H1 (cell line): ENCODE measurements around the gene NOL12. TPM values are rescaled to one million over a fixed set of nuclear protein-coding genes. Genes with fewer than 3 reads are reported as not detected.

ENCODE experiments used
- CTCF ChIA-PET: fragments of 300-600 bp; sonication (Branson Sonifier 250); formaldehyde crosslinking; loops from one replicate; lab custom pipeline; 2021; ENCODE audit not compliant: partially characterized antibody; lab: Charles Lee
- POLR2A ChIA-PET: fragments of 300-600 bp; sonication (Branson Sonifier 250); formaldehyde crosslinking; loops from one replicate; lab custom pipeline; 2021; ENCODE audit warnings: inconsistent platforms; ENCODE audit not compliant: partially characterized antibody; lab: Charles Lee
- DNase-seq, 2 experiments: peaks; one replicate each; pipeline versions ENCODE4 v3.0.0 to v3.0.0-alpha.2; 2010 to 2022; ENCODE audit warnings: low spot score in 2 of 2, low read depth in 1 of 2, mixed read lengths in 1 of 2
- FAIRE-seq: peaks from 2 replicates; lab custom pipeline; 2011; peaks lifted over from hg19 to GRCh38; lab: Jason Lieb, UNC
- H2AFZ ChIP-seq: 2 replicates; pipeline ENCODE4 v1.8.1; 2012; ENCODE audit warnings: low read length, inconsistent platforms
- H2AK5ac ChIP-seq: 2 replicates; pipeline ENCODE4 v1.6.1; 2013; ENCODE audit warnings: low read depth, low read length
- H2BK120ac ChIP-seq: replicated peaks from 2 replicates; pipeline ENCODE3; 2013; ENCODE audit warnings: low read depth, low read length, inconsistent platforms
- H2BK12ac ChIP-seq: 2 replicates; pipeline ENCODE4 v1.6.1; 2013; ENCODE audit warnings: low read depth, low read length
- H2BK15ac ChIP-seq: 2 replicates; pipeline ENCODE4 v1.6.1; 2013; ENCODE audit warnings: low read length
- H2BK20ac ChIP-seq: 2 replicates; pipeline ENCODE4 v1.6.1; 2013; ENCODE audit warnings: low read length
- H2BK5ac ChIP-seq: 2 replicates; pipeline ENCODE4 v1.6.1; 2013; ENCODE audit warnings: low read depth, low read length
- H3K14ac ChIP-seq: 2 replicates; pipeline ENCODE4 v1.6.1; 2013; ENCODE audit warnings: inconsistent platforms; ENCODE audit not compliant: insufficient read length
- H3K18ac ChIP-seq: 2 replicates; pipeline ENCODE4 v1.6.1; 2013; ENCODE audit warnings: low read length; ENCODE audit errors: extremely low read depth
- H3K23ac ChIP-seq: 2 replicates; pipeline ENCODE4 v1.6.1; 2013; ENCODE audit warnings: inconsistent platforms; ENCODE audit not compliant: insufficient read length
- H3K23me2 ChIP-seq: 2 replicates; pipeline ENCODE4 v1.6.1; 2013; ENCODE audit warnings: low read depth, low read length
- H3K27ac ChIP-seq: 2 replicates; pipeline ENCODE4 v1.6.1; 2011; ENCODE audit warnings: low read depth, low read length, inconsistent platforms
- H3K27me3 ChIP-seq, 4 experiments: replicated peaks in 1 of 4; 1 replicate in 1 of 4; 2 replicates in 3 of 4; pipeline versions ENCODE4 v1.6.1 to v1.8.1; 2011 to 2013; ENCODE audit warnings: low read length in 3 of 4, mild to moderate bottlenecking in 3 of 4, inconsistent platforms in 2 of 4, mixed read lengths in 2 of 4, moderate library complexity in 1 of 4; ENCODE audit not compliant: control insufficient read depth in 3 of 4, insufficient read depth in 3 of 4; ENCODE audit errors: extremely low read depth in 1 of 4
- H3K36me3 ChIP-seq, 4 experiments: 2 replicates each; pipeline versions ENCODE4 v1.6.1 to v1.8.1; 2011 to 2013; ENCODE audit warnings: mild to moderate bottlenecking in 4 of 4, low read length in 3 of 4, moderate library complexity in 2 of 4, control low read depth in 1 of 4, inconsistent platforms in 1 of 4; ENCODE audit not compliant: insufficient read depth in 4 of 4, control insufficient read depth in 2 of 4
- H3K4ac ChIP-seq: replicated peaks from 2 replicates; pipeline ENCODE3; 2013; ENCODE audit warnings: low read length, low read depth, mixed read lengths, inconsistent platforms; ENCODE audit not compliant: insufficient read length
- H3K4me1 ChIP-seq, 4 experiments: replicated peaks in 1 of 4; 1 replicate in 1 of 4; 2 replicates in 3 of 4; pipeline versions ENCODE4 v1.6.1 to v1.8.1; 2011 to 2013; ENCODE audit warnings: low read length in 3 of 4, inconsistent platforms in 2 of 4, mixed read lengths in 1 of 4; ENCODE audit not compliant: insufficient read depth in 4 of 4, control insufficient read depth in 3 of 4
- H3K4me2 ChIP-seq, 2 experiments: 2 replicates each; pipeline versions ENCODE4 v1.6.1 to v1.8.1; 2011 to 2013; ENCODE audit warnings: low read depth in 2 of 2, low read length in 2 of 2, control low read depth in 1 of 2, inconsistent platforms in 1 of 2, mild to moderate bottlenecking in 1 of 2; ENCODE audit not compliant: insufficient read depth in 1 of 2
- H3K4me3 ChIP-seq, 4 experiments: fragments of 200-600, 300-600 bp in 1 of 4; sonication (generic), shearing (Covaris generic), sonication (Bioruptor Twin) in 1 of 4; 2 replicates each; pipeline versions ENCODE4 v1.5.1 to v1.8.1; 2011 to 2016; ENCODE audit warnings: low read length in 4 of 4, low read depth in 3 of 4, control low read depth in 2 of 4, inconsistent platforms in 2 of 4, mild to moderate bottlenecking in 2 of 4, mixed read lengths in 1 of 4, moderate library complexity in 1 of 4; ENCODE audit not compliant: insufficient read depth in 2 of 4; ENCODE audit errors: extremely low read depth in 1 of 4
- H3K56ac ChIP-seq: replicated peaks from 2 replicates; pipeline ENCODE3; 2013; ENCODE audit warnings: low read depth, mild to moderate bottlenecking, mixed read lengths, low read length, inconsistent platforms; ENCODE audit not compliant: insufficient read length
- H3K79me1 ChIP-seq: 2 replicates; pipeline ENCODE4 v1.6.1; 2013; ENCODE audit warnings: low read depth, low read length, control low read depth
- H3K79me2 ChIP-seq, 2 experiments: 2 replicates each; pipeline versions ENCODE4 v1.6.1 to v1.8.1; 2012 to 2013; ENCODE audit warnings: low read length in 2 of 2, mild to moderate bottlenecking in 2 of 2, inconsistent platforms in 1 of 2; ENCODE audit not compliant: insufficient read depth in 2 of 2, control insufficient read depth in 1 of 2
- H3K9ac ChIP-seq, 4 experiments: replicated peaks in 1 of 4; 1 replicate in 1 of 4; 2 replicates in 3 of 4; pipeline versions ENCODE4 v1.6.1 to v1.8.1; 2011 to 2013; ENCODE audit warnings: low read depth in 3 of 4, low read length in 3 of 4, control low read depth in 2 of 4, mild to moderate bottlenecking in 2 of 4, moderate library complexity in 2 of 4, inconsistent platforms in 1 of 4; ENCODE audit errors: extremely low read depth in 1 of 4
- H3K9me3 ChIP-seq, 2 experiments: 2 replicates each; pipeline versions ENCODE4 v1.6.1 to v1.8.1; 2012 to 2013; ENCODE audit warnings: mild to moderate bottlenecking in 2 of 2, moderate library complexity in 2 of 2, control low read depth in 1 of 2, inconsistent platforms in 1 of 2, low read depth in 1 of 2, low read length in 1 of 2, mixed read lengths in 1 of 2; ENCODE audit not compliant: insufficient read depth in 2 of 2
- H4K20me1 ChIP-seq, 2 experiments: replicated peaks in 1 of 2; 2 replicates each; pipeline versions ENCODE3 to v1.8.1; 2011 to 2013; ENCODE audit warnings: inconsistent platforms in 2 of 2, low read length in 2 of 2, mild to moderate bottlenecking in 1 of 2; ENCODE audit not compliant: insufficient read depth in 2 of 2, control insufficient read depth in 1 of 2
- H4K5ac ChIP-seq: 2 replicates; pipeline ENCODE4 v1.6.1; 2013; ENCODE audit warnings: low read length, low read depth, mixed read lengths, inconsistent platforms; ENCODE audit not compliant: insufficient read length
- H4K8ac ChIP-seq: 2 replicates; pipeline ENCODE4 v1.8.0; 2013; ENCODE audit warnings: mild to moderate bottlenecking, moderate library complexity, low read length, inconsistent platforms; ENCODE audit not compliant: insufficient read depth; ENCODE audit errors: extremely low read depth
- H4K91ac ChIP-seq: replicated peaks from 2 replicates; pipeline ENCODE3; 2013; ENCODE audit warnings: low read length, mixed read lengths, inconsistent platforms; ENCODE audit not compliant: insufficient read length
- CREB1 ChIP-seq: IDR thresholded peaks from 2 replicates; pipeline ENCODE4 v1.6.1; 2012; ENCODE audit warnings: inconsistent platforms
- GTF2F1 ChIP-seq: IDR thresholded peaks from 2 replicates; pipeline ENCODE4 v1.6.1; 2012; ENCODE audit warnings: low read depth, low read length, improper control_type of control experiment, borderline replicate concordance
- KDM4A ChIP-seq: IDR thresholded peaks from one replicate; pipeline ENCODE4 v1.7.1; 2012; ENCODE audit warnings: low read depth, mild to moderate bottlenecking, moderate library complexity, low read length, inconsistent platforms; ENCODE audit not compliant: severe bottlenecking
- RBBP5 ChIP-seq: IDR thresholded peaks from 2 replicates; pipeline ENCODE4 v1.7.1; 2012; ENCODE audit warnings: low read depth, mild to moderate bottlenecking, inconsistent platforms, low read length, moderate library complexity, borderline replicate concordance
- SP4 ChIP-seq: IDR thresholded peaks from 2 replicates; pipeline ENCODE4 v1.6.1; 2012; ENCODE audit warnings: low read length, inconsistent platforms
- ZNF274 ChIP-seq: IDR thresholded peaks from 2 replicates; pipeline ENCODE4 v1.7.0; 2012; ENCODE audit warnings: low read length, borderline replicate concordance; ENCODE audit errors: extremely low read depth
- WGBS, 2 experiments: shearing (Covaris generic) in 1 of 2; methylation state at CpG; one replicate each; pipeline versions ENCODE4 v1.1.6 to v1.1.7; 2013 to 2015; ENCODE audit warnings: low lambda C conversion rate in 2 of 2, mixed read lengths in 2 of 2, inconsistent platforms in 1 of 2, low coverage in 1 of 2, missing lambda C conversion rate in 1 of 2; ENCODE audit not compliant: insufficient replicate concordance in 2 of 2, insufficient coverage in 1 of 2, insufficient read length in 1 of 2; ENCODE audit errors: extremely low coverage in 1 of 2, missing lambda C conversion rate in 1 of 2; 5-methylcytosine and 5-hydroxymethylcytosine counted together
- polyA plus RNA-seq, 7 experiments: library from polyadenylated mRNA; depleted of rRNA in 3 of 7; stranded (reverse) in 5 of 7; unstranded in 2 of 7; fragments of >200 nt in 5 of 7; fragments of 200-250 nt in 2 of 7; gene quantifications; 1 replicate in 5 of 7; 2 replicates in 1 of 7; 4 replicates in 1 of 7; pipeline versions ENCODE4 v1.2.1 to v1.2.3, GENCODE V29; 2011 to 2013; ENCODE audit warnings: missing spikeins in 2 of 7, mixed read lengths in 2 of 7
- total RNA-seq: library from RNA; stranded (reverse); fragmentation: NEBNext Ultra II Directional; extraction: Animal tissue kit (Norgen Biotek cat#: 25700); gene quantifications from 2 replicates; pipeline ENCODE4 v1.2.1, GENCODE V29; 2021
- TF ChIP-seq, protein P1 (sequence below), 3 experiments: IDR thresholded peaks; 1 replicate in 2 of 3; 2 replicates in 1 of 3; pipeline versions ENCODE4 v1.5.1 to v1.6.1; 2011; ENCODE audit warnings: low read length in 3 of 3, mild to moderate bottlenecking in 3 of 3, inconsistent platforms in 2 of 3, low read depth in 1 of 3, moderate library complexity in 1 of 3; ENCODE audit not compliant: insufficient read depth in 1 of 3; ENCODE audit errors: control extremely low read depth in 1 of 3

NOL12 gene
- total and polyA plus RNA-seq, 2 of the 8 experiments (the other 6 are each of a cell fraction or from before 2014, with no cell fraction given) = 25.3 to 28.3 TPM

DNA sequence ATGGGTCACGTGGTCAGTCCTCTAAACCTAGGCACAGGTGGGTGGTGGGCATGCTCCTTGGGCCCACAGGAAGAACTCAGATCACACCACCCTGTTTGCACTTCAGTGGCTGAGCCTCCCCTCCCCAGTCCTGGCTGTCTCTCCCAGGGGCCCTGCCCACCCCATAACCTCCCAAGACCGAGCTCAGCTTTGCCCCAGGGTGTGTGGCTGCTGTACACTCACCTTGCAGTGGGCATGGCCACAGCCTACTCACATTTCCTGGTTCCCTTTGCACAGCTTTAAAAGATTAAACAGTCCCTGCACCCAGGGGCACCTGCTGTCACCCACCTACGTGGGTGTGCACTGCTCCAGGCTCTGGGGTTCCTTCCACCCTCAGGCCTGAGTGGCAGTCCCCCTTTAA lies 24.5 kb downstream of the NOL12 start:
- Histone ChIP-seq H4K5ac (no peak overlapping the region), H3K27me3 (no peaks in the 10 kb centered on the region), H3K23me2 (no peaks in the 10 kb centered on the region), H3K4me2 (no peak overlapping the region), H4K91ac (no peak overlapping the region), H3K9ac (no peak overlapping the region), H2BK5ac (no peak overlapping the region; the same call in 1 of the 2 replicates), H2BK20ac (no peak overlapping the region), H2BK15ac (no peak overlapping the region), H4K8ac (peak overlapping the region; percentile 18; the same call in 1 of the 2 replicates), H3K4me3 (no peak overlapping the region), H3K23ac (no peak overlapping the region), H2BK120ac (no peak overlapping the region), H3K79me2 (no peaks in the 10 kb centered on the region), H3K27ac (no peak overlapping the region), H3K4ac (no peak overlapping the region), H3K4me1 (peaks cover 0 to 5% (median 0%) of the 10 kb centered on the region in 4 experiments; a peak in 1 of 7 replicates), H3K14ac (no peak overlapping the region), H3K18ac (no peak overlapping the region), H3K36me3 (peaks cover 7 to 36% (median 17%) of the 10 kb centered on the region in 4 experiments; a peak in 6 of 8 replicates), H3K79me1 (no peaks in the 10 kb centered on the region), H2BK12ac (no peak overlapping the region), H2AK5ac (no peak overlapping the region), H2AFZ (no peak overlapping the region), H4K20me1 (peaks cover 6 to 9% of the 10 kb centered on the region in 2 experiments), H3K56ac (no peak overlapping the region), H3K9me3 (no peaks in the 10 kb centered on the region; a peak in 1 of 4 replicates)
- no peak for DNase-seq
- WGBS, 2 experiments = 89% methylated on average over 3 of the region's 3 CpGs; no CpG with 5 or more reads in 1 of the 2 experiments
- POLR2A ChIA-PET = interaction anchor here (1.2 to 5.3 kb wide), 2 partner anchors 12 to 85 kb away, joined by 3 to 30 read pairs; partner anchors contain the start of gene TRIOBP
- FAIRE-seq = no peak
- CTCF ChIA-PET = interaction anchor here (1.6 kb wide), 1 partner anchor 49 kb away, joined by 3 read pairs; no protein-coding TSS in a partner anchor
- TF ChIP-seq RBBP5 (no peak), CREB1 (no peak), SP4 (no peak), KDM4A (no peak), ZNF274 (no peak), GTF2F1 (no peak)
- TF ChIP-seq, protein P1, sequence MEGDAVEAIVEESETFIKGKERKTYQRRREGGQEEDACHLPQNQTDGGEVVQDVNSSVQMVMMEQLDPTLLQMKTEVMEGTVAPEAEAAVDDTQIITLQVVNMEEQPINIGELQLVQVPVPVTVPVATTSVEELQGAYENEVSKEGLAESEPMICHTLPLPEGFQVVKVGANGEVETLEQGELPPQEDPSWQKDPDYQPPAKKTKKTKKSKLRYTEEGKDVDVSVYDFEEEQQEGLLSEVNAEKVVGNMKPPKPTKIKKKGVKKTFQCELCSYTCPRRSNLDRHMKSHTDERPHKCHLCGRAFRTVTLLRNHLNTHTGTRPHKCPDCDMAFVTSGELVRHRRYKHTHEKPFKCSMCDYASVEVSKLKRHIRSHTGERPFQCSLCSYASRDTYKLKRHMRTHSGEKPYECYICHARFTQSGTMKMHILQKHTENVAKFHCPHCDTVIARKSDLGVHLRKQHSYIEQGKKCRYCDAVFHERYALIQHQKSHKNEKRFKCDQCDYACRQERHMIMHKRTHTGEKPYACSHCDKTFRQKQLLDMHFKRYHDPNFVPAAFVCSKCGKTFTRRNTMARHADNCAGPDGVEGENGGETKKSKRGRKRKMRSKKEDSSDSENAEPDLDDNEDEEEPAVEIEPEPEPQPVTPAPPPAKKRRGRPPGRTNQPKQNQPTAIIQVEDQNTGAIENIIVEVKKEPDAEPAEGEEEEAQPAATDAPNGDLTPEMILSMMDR (IDR thresholded peaks at IDR 0.05; ENCODE audit: control extremely low read depth in 1 of 3, insufficient read depth in 1 of 3, low read depth in 1 of 3, low read length in 3 of 3) = no peak
